Subcutaneous adipose tissue (tissue), 4 donors: Measurements from ENCODE around the gene FAM180A. TPM values are rescaled to one million over a fixed set of nuclear protein-coding genes. Genes with fewer than 3 reads are reported as not detected.

Experiments used
- total RNA-seq, 4 donors: library from RNA; depleted of rRNA; stranded (reverse); fragments of >200 nt; gene quantifications; one replicate each; pipeline ENCODE4 v1.1.0, GENCODE V29; 2016
- TF ChIP-seq, protein P1 (sequence below): fragments of 450-650 bp; IDR thresholded peaks from one replicate; pipeline ENCODE4 v1.5.1; 2016; ENCODE audit warnings: low read depth, mild to moderate bottlenecking, control low read depth, antibody characterized with exemption, moderate library complexity

The FAM180A gene
- total RNA-seq, 4 donors from 2014 or later: 1.1 to 9.9 (median 6.3) TPM

DNA sequence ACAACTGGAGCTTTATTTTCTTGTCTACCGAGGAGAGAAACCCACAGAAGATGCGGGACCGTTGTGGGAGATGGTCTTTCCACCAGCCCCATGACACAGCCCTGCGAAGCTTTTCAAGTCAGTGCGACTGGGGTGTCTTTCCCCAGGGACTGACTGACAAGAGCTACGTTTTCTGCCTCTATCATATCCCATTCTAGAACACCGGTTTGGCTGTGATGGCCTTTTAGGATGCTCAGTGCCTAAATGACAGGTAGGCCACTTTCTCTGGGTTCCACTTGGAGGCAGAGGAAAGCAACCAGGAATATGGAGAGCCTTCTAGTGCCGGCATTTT, 37.5 kb downstream of the FAM180A start:
- TF ChIP-seq, protein P1, sequence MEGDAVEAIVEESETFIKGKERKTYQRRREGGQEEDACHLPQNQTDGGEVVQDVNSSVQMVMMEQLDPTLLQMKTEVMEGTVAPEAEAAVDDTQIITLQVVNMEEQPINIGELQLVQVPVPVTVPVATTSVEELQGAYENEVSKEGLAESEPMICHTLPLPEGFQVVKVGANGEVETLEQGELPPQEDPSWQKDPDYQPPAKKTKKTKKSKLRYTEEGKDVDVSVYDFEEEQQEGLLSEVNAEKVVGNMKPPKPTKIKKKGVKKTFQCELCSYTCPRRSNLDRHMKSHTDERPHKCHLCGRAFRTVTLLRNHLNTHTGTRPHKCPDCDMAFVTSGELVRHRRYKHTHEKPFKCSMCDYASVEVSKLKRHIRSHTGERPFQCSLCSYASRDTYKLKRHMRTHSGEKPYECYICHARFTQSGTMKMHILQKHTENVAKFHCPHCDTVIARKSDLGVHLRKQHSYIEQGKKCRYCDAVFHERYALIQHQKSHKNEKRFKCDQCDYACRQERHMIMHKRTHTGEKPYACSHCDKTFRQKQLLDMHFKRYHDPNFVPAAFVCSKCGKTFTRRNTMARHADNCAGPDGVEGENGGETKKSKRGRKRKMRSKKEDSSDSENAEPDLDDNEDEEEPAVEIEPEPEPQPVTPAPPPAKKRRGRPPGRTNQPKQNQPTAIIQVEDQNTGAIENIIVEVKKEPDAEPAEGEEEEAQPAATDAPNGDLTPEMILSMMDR: no peak

DNA sequence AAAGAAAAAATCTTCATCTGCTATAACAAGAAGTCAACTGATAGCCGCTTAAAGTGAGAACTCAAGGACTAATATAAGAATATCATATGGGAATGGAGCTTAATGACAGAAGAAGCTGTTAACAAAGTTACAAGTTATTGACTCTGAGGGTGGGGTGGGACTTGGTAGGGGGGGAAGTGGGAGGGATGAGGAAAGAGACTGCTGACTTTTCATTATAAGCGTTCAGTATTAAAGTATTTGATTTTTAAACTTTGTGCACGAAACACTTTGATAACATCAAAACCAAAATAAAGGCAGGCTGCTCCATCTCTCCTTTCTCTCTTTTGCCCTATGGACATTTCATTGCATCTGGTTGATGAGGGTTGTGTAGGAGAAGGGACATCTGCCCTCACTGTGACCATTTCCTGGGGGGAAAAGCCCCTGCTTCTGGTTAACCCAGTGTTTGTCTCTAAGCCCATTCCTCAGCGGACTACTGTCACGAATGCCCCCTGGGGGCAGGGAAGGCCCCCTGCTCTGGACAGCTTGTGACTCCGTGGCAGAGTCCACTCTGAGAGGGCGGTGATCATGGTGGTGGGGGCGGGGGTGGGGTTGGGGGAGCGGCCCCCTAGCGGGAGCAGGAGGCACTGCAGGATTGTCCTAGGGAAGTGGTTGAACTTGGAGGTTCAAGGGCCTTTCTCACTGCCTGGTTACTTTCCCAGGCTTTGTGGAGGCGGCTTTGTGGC, 38.0 kb downstream of the FAM180A start:
- TF ChIP-seq, protein P1: no peak

DNA sequence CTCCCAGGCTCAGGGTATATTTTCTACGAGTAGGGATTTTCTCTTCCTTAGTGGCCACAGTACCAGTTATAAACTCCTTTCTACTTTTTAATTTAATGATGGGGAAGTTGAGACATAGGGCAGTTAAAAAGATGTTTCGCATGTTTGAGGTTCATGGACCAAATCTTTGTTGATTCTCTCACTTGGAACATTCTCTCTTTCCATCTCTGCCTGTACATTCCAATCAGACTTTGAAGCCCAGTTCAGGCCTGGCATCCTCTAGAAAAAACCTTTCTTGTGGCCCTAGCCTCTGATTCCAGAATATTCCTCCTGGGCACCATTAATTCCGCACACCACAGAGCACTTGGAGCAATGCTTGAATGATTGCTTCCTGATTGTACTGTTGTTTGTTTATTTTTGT, 39.1 kb downstream of the FAM180A start:
- TF ChIP-seq, protein P1: no peak

DNA sequence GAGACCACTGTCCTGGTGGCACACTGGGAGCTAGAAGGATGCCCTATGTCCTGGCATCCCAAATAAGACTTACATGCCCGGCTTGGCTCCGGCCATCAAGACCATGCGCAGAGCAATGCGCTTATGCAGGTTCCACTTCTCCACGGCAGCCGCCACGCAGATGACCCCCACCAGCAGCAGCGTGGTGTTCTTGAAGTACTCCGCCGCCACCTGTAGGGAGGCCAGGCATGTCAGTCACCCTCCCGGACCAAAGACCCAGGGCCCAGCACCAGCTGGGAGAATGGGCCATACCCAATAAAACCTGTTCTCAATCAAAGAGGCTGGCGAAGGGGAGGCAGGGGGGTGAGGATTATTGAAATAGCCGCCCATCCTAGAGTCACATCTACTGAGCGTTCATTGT, 40.6 kb downstream of the FAM180A start:
- TF ChIP-seq, protein P1: no peak

DNA sequence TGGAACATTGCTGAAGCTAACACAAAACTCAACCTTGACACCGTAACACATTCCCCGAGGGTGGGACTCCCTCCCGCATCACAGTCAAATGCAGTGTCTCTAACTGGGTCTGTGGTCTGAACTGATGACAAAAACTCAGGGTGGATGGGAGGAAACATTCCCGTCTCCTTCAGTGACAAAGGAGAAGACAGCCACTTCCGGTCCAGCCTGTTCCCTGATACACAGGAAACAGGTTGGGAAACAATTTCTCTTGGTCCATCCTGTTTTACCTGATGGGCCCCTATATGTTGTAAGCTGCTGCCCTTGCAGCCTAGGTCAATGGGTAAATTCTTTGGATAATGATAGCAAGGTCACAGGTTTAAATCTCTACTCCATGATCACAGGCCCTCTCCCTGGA, 41.0 kb downstream of the FAM180A start:
- TF ChIP-seq, protein P1: no peak

DNA sequence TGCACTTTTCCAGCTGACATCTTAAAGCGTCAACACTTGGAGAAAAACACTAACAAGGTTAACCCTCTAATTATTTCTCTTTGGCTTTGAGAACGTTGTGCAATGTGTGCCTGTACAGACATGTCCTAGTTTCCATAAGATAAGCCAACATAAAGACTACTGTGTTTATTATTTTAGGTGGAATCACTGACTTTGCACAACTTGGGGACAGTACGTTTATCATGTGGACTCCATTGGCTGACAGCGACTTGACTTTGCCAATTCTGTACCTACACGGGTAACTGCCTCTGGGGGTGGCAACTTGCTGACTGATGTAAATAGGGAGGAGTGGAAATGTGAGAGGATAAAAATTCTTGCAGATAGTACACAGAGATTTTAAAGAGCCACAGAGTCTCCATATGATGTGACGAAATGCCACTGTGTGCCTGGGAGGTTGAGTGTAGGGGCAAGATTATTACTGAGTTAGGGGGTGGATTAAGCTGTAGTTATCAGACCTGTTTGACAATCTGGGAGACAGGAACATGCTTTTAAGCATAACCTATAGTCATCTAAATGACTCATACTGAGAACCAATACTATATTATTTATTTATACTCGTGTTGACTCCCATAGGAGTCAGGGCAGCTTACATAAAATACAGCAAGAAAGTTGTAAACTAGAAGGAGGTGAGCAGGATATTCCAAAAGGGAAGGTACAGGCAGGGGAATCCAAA, 41.6 kb downstream of the FAM180A start:
- TF ChIP-seq, protein P1: no peak

DNA sequence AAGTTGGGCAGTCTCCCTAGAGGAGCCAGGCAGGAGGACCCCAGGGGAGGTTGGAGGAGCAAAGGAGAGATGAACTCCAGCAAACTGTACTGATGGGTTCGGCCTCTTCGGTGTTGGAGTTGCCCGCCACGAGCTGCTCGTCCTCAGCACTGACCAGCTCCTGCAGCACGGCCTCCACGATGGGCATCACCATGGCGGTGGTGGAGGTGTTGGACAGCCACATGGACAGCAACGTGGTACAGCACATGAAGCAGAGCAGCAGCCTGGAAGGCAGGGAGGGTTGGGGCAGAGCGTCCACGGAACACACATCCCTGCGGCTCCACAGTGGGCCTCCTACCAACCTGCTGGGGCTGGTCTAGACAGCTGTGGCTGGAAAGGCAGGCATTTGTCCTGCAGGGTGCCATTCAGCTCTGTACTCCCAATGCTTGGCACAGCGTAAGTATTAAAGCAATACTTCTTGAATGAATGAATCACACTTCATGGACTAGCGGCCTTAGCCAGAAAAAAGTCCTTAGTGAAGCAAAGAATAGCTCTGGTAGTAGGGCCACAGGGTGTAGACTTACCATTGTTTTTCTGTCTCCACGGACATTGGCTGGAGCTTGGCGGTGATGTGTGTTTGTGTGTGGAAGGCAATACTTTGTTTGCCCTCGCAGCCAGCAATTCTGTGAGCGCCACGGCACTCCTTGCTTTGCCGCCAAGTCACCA, 42.4 kb downstream of the FAM180A start:
- TF ChIP-seq, protein P1: no peak
